Posterior cingulate gyrus (tissue), 11 donors: Measurements from ENCODE around the gene KCNQ1OT1.
A peak's percentile ranks its signal among the peaks of the same experiment; 100 is the strongest.

Experiments used
- DNase-seq, 10 donors: peaks; one replicate each; pipeline versions ENCODE4 v3.0.0 to v3.0.0-alpha.2; 2020 to 2021; ENCODE audit warnings: mixed read lengths in 3 of 10
- intact Hi-C: fragments of 100-400 bp; cut with DNase I; formaldehyde crosslinking; loops from one replicate; pipeline ENCODE4 v1.15.1; 2023

The KCNQ1OT1 gene

DNA sequence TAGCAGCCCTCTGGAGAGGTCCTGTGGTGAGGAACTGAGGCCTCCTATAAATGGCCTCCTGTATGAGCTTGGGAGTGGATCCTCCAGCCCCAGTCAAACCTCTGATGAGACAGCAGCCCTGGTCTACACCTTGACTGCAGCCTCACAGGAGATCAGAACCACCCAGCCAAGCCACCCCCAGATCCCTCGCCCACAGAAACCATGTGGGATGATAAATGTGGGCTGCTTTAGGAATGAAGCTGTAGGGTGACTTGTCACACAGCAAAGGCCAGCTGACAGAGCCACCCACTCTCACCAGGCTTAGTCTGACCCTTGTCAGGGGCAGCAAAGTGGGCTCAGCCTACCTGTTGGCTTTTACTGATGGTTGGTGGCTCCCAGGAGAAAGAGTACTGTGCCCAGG, 6.5 kb upstream of the KCNQ1OT1 start:
- DNase-seq: peak in 4 of 10 donors; percentile 9 to 64 (median 23)
- intact Hi-C loops: no loop called here

GRCh38 chr11:2704896-2705606, 5.3 kb upstream of the KCNQ1OT1 start:
- DNase-seq: peak in 3 of 10 donors; percentile 30 to 80 (median 77)
- intact Hi-C loops: loop anchor here (5.0 kb wide), 2 partner anchors 72 to 162 kb away; no protein-coding TSS in a partner anchor

DNA sequence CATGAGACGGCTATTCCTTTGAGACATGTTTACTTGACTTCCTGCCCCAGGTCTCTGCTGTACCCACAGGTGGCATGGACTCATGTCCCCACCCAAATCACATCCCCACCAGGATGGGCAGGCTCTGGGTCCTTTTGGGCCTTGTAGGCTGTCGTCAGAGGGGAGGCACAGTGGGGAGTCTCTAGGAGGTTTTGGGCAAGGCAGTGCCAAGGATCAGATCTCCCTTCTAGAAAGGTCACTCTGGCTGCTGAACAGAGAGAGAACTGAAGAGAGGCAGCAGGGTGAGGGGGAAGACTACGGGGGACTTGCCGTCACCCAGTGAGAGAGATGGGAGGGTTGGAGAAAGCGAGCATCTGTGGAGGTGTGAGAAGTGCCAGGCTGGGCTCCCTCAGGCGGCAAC, 4.6 kb upstream of the KCNQ1OT1 start:
- intact Hi-C loops: loop anchor here (5.0 kb wide), 2 partner anchors 73 to 163 kb away; no protein-coding TSS in a partner anchor
- peak in 3 of 10 donors; percentile 23 to 59 (median 47) for DNase-seq

DNA sequence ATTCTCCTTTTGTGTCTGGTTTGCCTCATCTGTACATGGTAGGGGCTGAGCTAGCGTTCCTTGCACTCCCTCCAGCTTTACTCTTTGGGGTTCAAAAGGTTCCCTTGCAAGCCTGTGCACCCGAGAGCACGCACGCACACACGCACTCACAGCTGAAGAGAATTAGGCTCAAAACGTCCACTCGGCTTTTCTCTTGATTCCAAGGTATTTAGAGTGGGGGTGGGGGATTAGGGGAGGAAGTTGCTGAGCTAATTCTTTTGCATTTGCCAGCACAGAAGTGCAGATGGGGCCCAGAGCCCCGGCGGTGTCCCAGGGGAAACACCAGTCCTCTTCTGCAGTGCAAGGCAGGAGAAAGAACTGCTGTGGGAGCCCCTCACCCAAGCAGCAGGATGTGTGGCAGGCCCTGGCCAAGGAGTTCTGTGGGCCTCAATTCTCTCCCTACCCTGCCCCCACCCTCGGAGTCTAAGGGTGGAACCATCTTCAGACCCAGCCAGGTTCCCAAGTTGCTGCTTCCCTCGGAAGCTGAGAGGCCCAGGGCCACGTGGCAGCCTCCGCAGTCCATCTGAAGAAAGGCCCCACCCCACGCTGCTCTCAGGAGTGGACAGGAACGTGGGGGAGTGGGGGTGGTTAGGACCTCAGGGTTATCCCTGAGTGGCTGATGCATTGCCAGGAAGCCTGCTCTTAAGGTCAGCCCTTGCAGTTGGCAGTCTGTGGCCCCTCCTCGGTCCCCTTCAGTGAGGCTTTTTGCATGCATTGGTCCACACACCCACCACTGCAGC, 3.8 kb upstream of the KCNQ1OT1 start:
- intact Hi-C loops: loop anchor here (5.0 kb wide), 2 partner anchors 74 to 164 kb away; no protein-coding TSS in a partner anchor

DNA sequence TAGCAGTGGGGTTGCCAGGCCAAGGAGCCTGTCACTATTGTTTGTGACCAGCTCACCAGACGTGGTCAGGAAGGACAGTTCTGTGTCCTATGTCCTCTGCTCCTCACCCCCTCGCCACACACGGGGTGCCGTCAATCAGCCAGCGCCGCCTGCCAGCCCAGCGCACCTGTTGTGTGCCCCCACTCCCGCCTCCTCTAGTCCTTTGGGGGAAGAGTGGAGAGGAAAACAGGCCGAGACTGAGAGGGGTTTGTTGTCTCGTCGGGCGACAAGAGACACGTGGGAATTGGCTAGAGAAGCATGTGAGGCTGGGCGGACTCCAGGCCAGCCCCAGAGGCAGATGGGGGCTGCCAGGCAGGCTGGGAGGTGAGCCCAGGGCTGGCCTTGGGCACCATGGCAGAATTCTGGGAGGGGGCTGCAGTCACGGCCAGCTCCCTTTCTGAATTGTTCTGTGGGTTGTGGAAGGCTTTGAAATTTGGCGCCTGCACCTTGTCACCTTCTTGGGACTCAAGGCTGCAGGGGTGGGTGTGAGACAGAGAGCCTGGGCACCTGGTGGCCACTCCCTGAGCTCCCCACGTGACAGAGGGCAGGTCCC, 3.1 kb upstream of the KCNQ1OT1 start:
- DNase-seq: peak in 4 of 10 donors; percentile 29 to 83 (median 69)
- intact Hi-C loops: loop anchor here (5.0 kb wide), 2 partner anchors 74 to 164 kb away; no protein-coding TSS in a partner anchor

More for the DNA sequence above, 3.8 kb upstream of the KCNQ1OT1 start:
- DNase-seq: peak in 3 of 10 donors; percentile 39 to 70 (median 51)

DNA sequence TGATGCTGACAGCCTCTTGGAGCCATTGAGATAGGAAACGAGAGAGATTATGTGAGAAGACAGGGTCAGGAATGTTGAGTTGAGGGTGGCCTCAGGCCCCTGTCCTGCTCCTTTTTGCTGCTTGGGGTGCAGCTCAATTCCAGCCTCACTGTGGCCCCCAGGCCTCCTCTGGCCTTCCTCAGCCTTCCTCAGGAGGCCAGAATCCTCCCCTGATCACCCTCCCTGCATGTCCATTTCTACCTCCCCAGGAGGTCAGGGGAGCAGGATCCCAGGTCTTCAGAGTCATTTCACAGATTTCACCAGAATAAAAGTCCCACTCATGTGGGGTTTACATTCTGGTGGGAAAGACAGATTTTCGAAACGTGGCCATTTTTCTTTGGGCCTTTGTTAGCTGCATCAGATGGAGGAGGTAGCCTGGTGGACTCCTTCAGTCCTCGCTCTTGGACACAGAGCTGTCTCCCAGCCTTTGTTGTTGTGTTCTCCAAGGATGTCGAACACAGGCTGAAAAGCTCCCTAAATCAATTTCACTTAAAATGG, 2.2 kb upstream of the KCNQ1OT1 start:
- peak in 3 of 10 donors; percentile 4 to 51 (median 35) for DNase-seq
- intact Hi-C loops: loop anchor here (5.0 kb wide), 2 partner anchors 75 to 165 kb away; no protein-coding TSS in a partner anchor

- intact Hi-C loops: loop anchor here (5.0 kb wide), 2 partner anchors 76 to 166 kb away; no protein-coding TSS in a partner anchor
- DNase-seq: peak in 3 of 10 donors; percentile 29 to 73 (median 54)
Observed at GRCh38 chr11:2701230-2701629, 1.4 kb upstream of the KCNQ1OT1 start.

DNA sequence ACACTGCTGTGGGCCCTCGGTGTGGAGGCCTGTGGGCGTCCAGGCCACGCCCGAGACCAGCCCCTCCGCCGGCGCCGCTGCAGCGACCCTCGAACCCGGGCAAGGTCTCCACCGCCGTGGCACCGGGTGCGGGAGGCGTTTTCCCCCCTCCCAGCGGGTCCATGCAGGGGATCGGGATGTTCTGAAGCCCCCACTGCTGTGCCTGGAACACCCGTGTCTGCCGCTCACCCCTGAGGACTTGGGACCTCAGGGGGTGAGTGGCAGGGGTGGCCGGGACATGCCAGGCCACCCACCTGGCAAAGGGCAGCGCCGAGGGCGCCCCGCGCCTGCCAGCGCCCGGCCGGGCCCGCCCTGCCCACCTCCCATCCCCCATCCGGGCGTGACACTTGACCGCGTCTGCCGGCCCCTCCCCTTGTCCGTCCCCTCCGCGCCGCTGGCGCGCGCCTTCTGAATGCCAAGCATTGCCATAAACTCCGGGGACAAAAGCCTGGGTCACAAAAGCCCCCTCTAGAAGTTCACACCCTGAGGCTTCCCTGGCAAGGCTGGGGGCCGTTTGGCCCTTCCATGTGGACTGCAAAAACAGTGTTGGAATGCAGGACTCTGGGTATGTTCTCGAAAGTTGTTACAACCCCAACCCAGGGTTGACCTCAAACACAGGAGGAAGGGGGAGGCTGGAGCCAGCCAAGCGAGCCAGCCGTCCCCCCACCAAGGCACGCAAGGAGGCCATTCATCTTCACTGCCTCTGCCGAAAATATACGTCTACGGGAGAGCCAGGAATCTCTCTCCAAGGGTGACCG, 819 bp upstream of the KCNQ1OT1 start:
- intact Hi-C loops: loop anchor here (5.0 kb wide), 2 partner anchors 77 to 167 kb away; no protein-coding TSS in a partner anchor
- peak in 8 of 10 donors; percentile 34 to 90 (median 60) for DNase-seq

GRCh38 chr11:2699185-2699530, 636 bp downstream of the KCNQ1OT1 start:
- intact Hi-C loops: loop anchor here (5.0 kb wide), 1 partner anchor 167 kb away; no protein-coding TSS in a partner anchor
- DNase-seq: peak in 4 of 10 donors; percentile 7 to 85 (median 74)

DNA sequence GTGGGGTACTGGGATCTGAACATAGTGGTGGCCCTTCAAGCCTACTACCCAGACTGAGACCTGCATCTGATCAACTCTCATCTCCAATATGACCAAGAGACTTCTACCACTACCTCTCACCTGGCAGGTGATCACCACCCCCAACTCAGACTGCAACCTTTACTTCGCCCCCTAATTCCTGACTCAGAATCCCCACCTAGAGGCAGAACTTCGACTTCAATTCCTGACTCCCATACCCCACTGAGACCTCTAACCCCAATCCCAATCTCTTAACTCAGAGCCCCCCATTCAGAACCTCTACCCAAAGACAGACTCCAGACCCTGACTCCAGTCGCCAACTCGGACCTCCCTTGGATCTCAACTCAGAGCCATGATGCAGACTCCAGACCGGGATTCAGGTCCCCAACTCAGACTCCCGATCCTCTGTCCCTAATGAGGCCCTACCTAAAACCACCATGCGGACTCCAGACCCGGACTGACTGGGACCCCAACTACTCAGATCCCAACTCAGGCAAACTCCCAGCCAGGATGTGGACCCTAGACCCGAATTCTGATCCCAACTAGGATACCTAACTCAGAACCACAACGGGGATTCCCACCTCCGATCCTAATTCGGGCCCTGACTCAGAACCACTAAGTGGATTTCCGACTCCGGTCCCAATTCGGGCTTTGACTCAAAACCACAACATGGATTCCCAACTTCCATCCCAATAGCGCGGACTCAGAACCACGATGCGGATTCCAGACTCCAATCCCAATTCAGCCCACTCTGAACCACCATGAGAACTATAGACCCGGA, 1.2 kb downstream of the KCNQ1OT1 start:
- intact Hi-C loops: loop anchor here (1.0 to 5.0 kb wide), 2 partner anchors 166 to 187 kb away; partner anchors contain the start of gene CDKN1C
- DNase-seq: peak in 4 of 10 donors; percentile 5 to 57 (median 44)

DNA sequence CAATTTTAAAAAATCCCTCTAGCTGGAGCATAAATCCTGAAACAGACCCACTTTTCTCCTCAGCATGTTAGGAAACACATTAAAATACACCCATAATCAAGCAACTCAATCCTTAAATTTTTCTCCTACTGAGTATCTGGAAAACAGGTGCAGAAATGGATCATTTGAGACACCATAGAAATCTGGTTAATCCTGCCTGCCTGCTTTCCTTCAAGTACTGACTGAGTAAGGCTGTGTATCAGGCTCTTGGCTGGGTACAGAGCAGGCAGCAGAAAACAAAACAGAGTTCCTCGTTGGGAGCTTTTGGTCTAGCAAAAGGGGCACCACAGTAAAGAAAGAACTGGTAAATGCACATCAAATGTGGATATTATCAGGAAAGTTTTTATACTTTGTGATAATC, 1.9 kb downstream of the KCNQ1OT1 start:
- no peak for DNase-seq
- intact Hi-C loops: loop anchor here (1.0 to 5.0 kb wide), 2 partner anchors 166 to 187 kb away; partner anchors contain the start of gene CDKN1C

- peak in 3 of 10 donors; percentile 3 to 20 (median 12) for DNase-seq
- intact Hi-C loops: loop anchor here (5.0 kb wide), 1 partner anchor 164 kb away; no protein-coding TSS in a partner anchor
Observed at GRCh38 chr11:2696455-2696854, 3.3 kb downstream of the KCNQ1OT1 start.

- DNase-seq: peak in 5 of 10 donors; percentile 0 to 70 (median 30)
- intact Hi-C loops: loop anchor here (5.0 kb wide), 1 partner anchor 163 kb away; no protein-coding TSS in a partner anchor
Observed at GRCh38 chr11:2694995-2695939, 4.5 kb downstream of the KCNQ1OT1 start.

DNA sequence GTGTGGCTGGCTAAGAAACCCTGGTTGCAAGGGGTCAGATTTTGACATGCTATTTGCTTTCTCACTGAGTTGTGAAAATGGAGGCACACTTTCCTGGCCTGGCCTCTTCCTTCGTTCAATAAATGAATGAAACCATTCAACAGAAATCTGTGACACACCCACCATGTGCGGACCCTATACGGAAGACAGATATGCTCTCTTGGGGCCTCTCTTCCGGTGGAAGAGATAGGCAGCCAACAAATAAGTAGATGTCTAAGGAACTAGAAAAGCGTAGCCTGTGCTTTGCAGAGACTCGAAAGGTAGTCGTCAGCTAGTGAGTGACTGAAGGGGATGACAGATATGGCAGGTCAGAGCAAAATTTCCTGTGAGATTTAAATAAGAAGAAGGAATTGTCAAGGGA, 5.3 kb downstream of the KCNQ1OT1 start:
- intact Hi-C loops: no loop called here
- DNase-seq: peak in 1 of 10 donors; percentile 4

- intact Hi-C loops: no loop called here
Observed at GRCh38 chr11:2693271-2694261, 6.2 kb downstream of the KCNQ1OT1 start.

More at GRCh38 chr11:2693271-2694261, 6.2 kb downstream of the KCNQ1OT1 start:
- DNase-seq: peak in 7 of 10 donors; percentile 40 to 88 (median 72)
